DOHH2 (cell line): ENCODE results near the gene SUN2.

Experiments
- CTCF ChIP-seq: fragments of 200-600 bp; sonication (generic); IDR thresholded peaks from one replicate; pipeline ENCODE4 v1.5.1; 2014; ENCODE audit warnings: antibody characterized with exemption, mild to moderate bottlenecking, low read depth, low read length; ENCODE audit not compliant: poor library complexity, severe bottlenecking
- EZH2phosphoT487 ChIP-seq: fragments of 200-600 bp; sonication (generic); IDR thresholded peaks from 2 replicates; pipeline ENCODE4 v1.6.1; 2017; ENCODE audit warnings: borderline replicate concordance, mild to moderate bottlenecking, antibody characterized with exemption, low read length, moderate library complexity, mixed read lengths

- no peak for TF ChIP-seq CTCF
- no peak for TF ChIP-seq EZH2phosphoT487
These were observed 58.2 kb downstream of the SUN2 start for GRCh38 chr22:38697425-38698089.
